Natural killer cell (primary cell): Measurements from ENCODE around the gene HMHB1. TPM values are rescaled to one million over a fixed set of nuclear protein-coding genes. Genes with fewer than 3 reads are reported as not detected.

ENCODE experiments used
- ATAC-seq, 3 donors: fragments of 150-1000 bp in 2 of 3; fragments of 200-7000 bp in 1 of 3; cut with Tn5 transposase; 1 replicate in 1 of 3; 2 replicates in 2 of 3; pipeline ENCODE4 v1.10.0; 2021; ENCODE audit warnings: mild to moderate bottlenecking in 2 of 3, moderate library complexity in 2 of 3
- DNase-seq, 2 donors: peaks; one replicate each; pipeline versions ENCODE4 v3.0.0 to v3.0.0-alpha.2; 2013 to 2021; ENCODE audit warnings: mixed read lengths in 1 of 2
- H3K27ac ChIP-seq: one replicate; pipeline ENCODE4 v1.5.1; 2013; ENCODE audit warnings: mild to moderate bottlenecking, low read length
- H3K27me3 ChIP-seq: one replicate; pipeline ENCODE4 v1.6.1; 2013; ENCODE audit warnings: low read length; ENCODE audit not compliant: control insufficient read depth, insufficient read depth
- H3K36me3 ChIP-seq: one replicate; pipeline ENCODE4 v1.6.1; 2013; ENCODE audit warnings: low read length; ENCODE audit not compliant: control insufficient read depth, insufficient read depth
- H3K4me1 ChIP-seq: one replicate; pipeline ENCODE4 v1.6.1; 2013; ENCODE audit warnings: low read length; ENCODE audit not compliant: control insufficient read depth, insufficient read depth
- H3K4me3 ChIP-seq: one replicate; pipeline ENCODE4 v1.5.1; 2013; ENCODE audit warnings: low read length
- H3K9me3 ChIP-seq: one replicate; pipeline ENCODE4 v1.6.1; 2013; ENCODE audit warnings: low read length; ENCODE audit not compliant: control insufficient read depth, insufficient read depth
- H3K27ac Mint-ChIP-seq, 2 donors: one replicate each; pipeline ENCODE4 v1.8.0; 2022; ENCODE audit warnings: mild to moderate bottlenecking in 2 of 2, mixed read lengths in 2 of 2, moderate library complexity in 1 of 2
- H3K27me3 Mint-ChIP-seq, 2 donors: one replicate each; pipeline ENCODE4 v1.8.0; 2022; ENCODE audit warnings: low read depth in 2 of 2, mixed read lengths in 2 of 2
- H3K36me3 Mint-ChIP-seq: one replicate; pipeline ENCODE4 v1.8.0; 2022; ENCODE audit warnings: mixed read lengths
- H3K4me1 Mint-ChIP-seq, 2 donors: one replicate each; pipeline ENCODE4 v1.8.0; 2022; ENCODE audit warnings: mixed read lengths in 2 of 2
- H3K4me3 Mint-ChIP-seq: one replicate; pipeline ENCODE4 v1.8.0; 2022; ENCODE audit warnings: mild to moderate bottlenecking, moderate library complexity, mixed read lengths
- H3K9me3 Mint-ChIP-seq, 2 donors: one replicate each; pipeline ENCODE4 v1.8.0; 2022; ENCODE audit warnings: mixed read lengths in 2 of 2
- WGBS: methylation state at CpG from one replicate; pipeline ENCODE4 v1.1.7; 2013; ENCODE audit warnings: missing lambda C conversion rate; ENCODE audit not compliant: insufficient coverage; 5-methylcytosine and 5-hydroxymethylcytosine counted together
- intact Hi-C: fragments of 100-400 bp; cut with micrococcal nuclease; formaldehyde crosslinking; loops from one replicate; pipeline ENCODE4 v1.14.2; 2022
- total RNA-seq, 4 donors: library from RNA; stranded (reverse); fragments of 120-200 nt in 1 of 4; gene quantifications; one replicate each; pipeline versions ENCODE4 v1.2.3 to v1.2.4, GENCODE V29; 2013 to 2022
- TF ChIP-seq, protein P1 (sequence below): fragments of 200-600 bp; IDR thresholded peaks from one replicate; pipeline ENCODE4 v1.8.0; 2022; ENCODE audit warnings: antibody characterized with exemption

Gene HMHB1
- total RNA-seq, 3 donors from 2014 or later (not counting 1 experiment from before 2014, with no cell fraction given), result not detected

DNA sequence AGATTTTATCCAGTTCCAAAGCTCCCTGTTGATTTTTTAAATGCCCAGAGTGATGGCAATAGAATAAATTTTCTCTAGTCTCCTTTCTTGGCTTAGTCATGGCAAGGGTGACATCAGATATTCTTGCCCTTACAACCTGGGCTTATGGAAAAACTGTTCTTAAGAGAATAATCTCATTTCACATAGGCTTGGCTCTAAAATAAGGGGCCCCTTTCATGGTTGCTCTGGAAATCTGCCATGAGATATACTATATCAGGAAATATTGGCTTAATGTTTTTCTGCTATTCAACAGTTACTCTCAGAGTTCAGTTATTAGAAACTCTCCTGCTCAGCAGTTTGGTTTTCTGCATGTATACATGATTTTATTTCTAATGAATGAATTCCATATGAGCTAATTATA, 7.8 kb downstream of the HMHB1 start:
- peaks cover 3 to 8% of the 10 kb centered on the region in 2 donors for H3K27me3 Mint-ChIP-seq
- DNase-seq (no peak), ATAC-seq (no peak)
- no peak overlapping the region for H3K27ac ChIP-seq
- intact Hi-C loops, result loop anchor here (10.0 kb wide), 4 partner anchors 375 to 1105 kb away; partner anchors contain the start of gene NR3C1
- H3K4me1 ChIP-seq, result no peaks in the 10 kb centered on the region
- no peaks in the 10 kb centered on the region for H3K27me3 ChIP-seq
- H3K4me3 Mint-ChIP-seq, result no peak overlapping the region
- no peaks in the 10 kb centered on the region for H3K9me3 ChIP-seq
- no peaks in the 10 kb centered on the region for H3K36me3 ChIP-seq
- H3K27ac Mint-ChIP-seq, result no peak overlapping the region
- no peaks in the 10 kb centered on the region for H3K4me1 Mint-ChIP-seq
- no peaks in the 10 kb centered on the region for H3K36me3 Mint-ChIP-seq
- no peaks in the 10 kb centered on the region for H3K9me3 Mint-ChIP-seq
- TF ChIP-seq, protein P1, sequence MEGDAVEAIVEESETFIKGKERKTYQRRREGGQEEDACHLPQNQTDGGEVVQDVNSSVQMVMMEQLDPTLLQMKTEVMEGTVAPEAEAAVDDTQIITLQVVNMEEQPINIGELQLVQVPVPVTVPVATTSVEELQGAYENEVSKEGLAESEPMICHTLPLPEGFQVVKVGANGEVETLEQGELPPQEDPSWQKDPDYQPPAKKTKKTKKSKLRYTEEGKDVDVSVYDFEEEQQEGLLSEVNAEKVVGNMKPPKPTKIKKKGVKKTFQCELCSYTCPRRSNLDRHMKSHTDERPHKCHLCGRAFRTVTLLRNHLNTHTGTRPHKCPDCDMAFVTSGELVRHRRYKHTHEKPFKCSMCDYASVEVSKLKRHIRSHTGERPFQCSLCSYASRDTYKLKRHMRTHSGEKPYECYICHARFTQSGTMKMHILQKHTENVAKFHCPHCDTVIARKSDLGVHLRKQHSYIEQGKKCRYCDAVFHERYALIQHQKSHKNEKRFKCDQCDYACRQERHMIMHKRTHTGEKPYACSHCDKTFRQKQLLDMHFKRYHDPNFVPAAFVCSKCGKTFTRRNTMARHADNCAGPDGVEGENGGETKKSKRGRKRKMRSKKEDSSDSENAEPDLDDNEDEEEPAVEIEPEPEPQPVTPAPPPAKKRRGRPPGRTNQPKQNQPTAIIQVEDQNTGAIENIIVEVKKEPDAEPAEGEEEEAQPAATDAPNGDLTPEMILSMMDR, result no peak
- no peak overlapping the region for H3K4me3 ChIP-seq

DNA sequence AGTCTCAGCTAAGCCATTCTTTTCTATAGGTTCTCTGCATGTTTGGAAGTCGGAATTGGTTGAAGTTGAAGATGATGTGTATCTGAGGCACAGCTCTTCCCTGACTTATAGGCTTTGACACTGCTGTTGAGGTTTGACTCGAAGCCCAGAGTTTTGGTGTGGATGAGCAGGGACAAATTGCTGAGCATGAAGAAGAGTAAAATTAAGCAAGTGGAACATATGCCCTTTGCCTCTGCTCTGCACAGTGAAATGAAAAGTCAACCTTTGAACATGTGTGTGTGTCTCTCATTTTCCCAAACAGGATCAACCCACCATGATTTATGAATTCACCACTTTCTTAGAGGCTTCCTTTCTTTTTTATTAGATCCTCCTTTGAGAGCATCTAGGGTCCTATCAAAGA, 8.5 kb downstream of the HMHB1 start:
- Histone ChIP-seq H3K27me3 (no peaks in the 10 kb centered on the region), H3K36me3 (no peaks in the 10 kb centered on the region), H3K4me3 (no peak overlapping the region), H3K27ac (no peak overlapping the region), H3K9me3 (no peaks in the 10 kb centered on the region), H3K4me1 (peaks cover 4% of the 10 kb centered on the region)
- Mint-ChIP-seq H3K27me3 (peaks cover 3 to 8% of the 10 kb centered on the region in 2 donors), H3K4me3 (no peak overlapping the region), H3K9me3 (no peaks in the 10 kb centered on the region), H3K36me3 (no peaks in the 10 kb centered on the region), H3K27ac (no peak overlapping the region), H3K4me1 (no peaks in the 10 kb centered on the region)
- TF ChIP-seq, protein P1, result no peak
- ATAC-seq (no peak), DNase-seq (no peak)
- WGBS, result 81% methylated on average over 2 of the region's 2 CpGs
- intact Hi-C loops, result loop anchor here (10.0 kb wide), 4 partner anchors 374 to 1106 kb away; partner anchors contain the start of gene NR3C1

DNA sequence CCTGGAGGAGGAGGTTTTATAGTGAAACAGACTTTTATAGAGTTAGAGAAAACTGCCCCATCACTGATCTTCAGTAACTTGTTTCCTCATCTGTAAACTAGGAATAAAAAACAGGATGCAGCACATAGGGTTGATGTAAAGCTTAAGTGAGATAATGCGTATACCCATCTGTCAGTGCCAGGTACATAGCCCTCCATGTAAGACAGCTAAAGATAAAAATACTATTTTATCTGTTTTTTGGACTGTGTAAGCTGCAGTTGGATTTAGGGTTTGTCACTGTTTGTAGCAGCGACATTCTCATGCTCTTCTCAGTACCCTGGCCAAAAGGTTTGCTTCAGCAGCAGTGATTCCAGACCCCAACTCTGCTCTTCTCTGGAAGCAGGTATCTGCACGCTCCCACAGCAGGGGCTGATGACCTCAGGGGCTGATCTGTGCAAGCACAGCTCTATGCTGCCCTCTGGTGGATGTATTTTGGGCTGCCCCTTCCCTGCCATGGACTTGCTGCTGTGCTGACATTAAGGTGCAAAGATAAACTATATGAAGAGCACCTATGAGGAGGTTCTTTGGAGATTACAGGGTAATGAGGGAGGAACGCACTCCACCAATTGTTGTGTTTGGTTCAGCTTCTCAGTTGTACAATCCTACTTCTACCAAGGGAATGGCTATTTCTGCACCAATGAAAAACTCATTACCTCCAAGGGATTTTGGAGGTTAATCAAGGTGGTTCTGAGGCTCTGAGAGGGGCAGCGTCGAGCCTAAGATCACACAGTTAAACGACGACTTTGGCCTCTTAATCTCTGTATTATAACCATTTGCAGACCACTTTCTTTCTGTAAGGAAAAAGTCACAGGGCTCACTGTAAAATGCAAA, 13.1 kb downstream of the HMHB1 start:
- H3K9me3 ChIP-seq, result no peaks in the 10 kb centered on the region
- Mint-ChIP-seq H3K36me3 (no peaks in the 10 kb centered on the region), H3K4me3 (no peak overlapping the region), H3K4me1 (peaks cover 8 to 9% of the 10 kb centered on the region in 2 donors), H3K27ac (no peak overlapping the region), H3K27me3 (no peaks in the 10 kb centered on the region), H3K9me3 (no peaks in the 10 kb centered on the region)
- peak; percentile 76 to 92 for DNase-seq
- peak; percentile 88 to 98 (median 97) for ATAC-seq
- 45% methylated on average over 7 of the region's 8 CpGs for WGBS
- H3K36me3 ChIP-seq, result no peaks in the 10 kb centered on the region
- peaks cover 6% of the 10 kb centered on the region for H3K4me1 ChIP-seq
- TF ChIP-seq, protein P1, result peak; percentile 94
- intact Hi-C loops, result loop anchor here (1.0 to 10.0 kb wide), 6 partner anchors 177 to 1110 kb away; partner anchors contain the start of gene NR3C1
- no peaks in the 10 kb centered on the region for H3K27me3 ChIP-seq
- H3K4me3 ChIP-seq, result no peak overlapping the region
- no peak overlapping the region for H3K27ac ChIP-seq
